Measurements from ENCODE around the gene RBKS.

Gene RBKS

GRCh38 chr2:27742571-27742970 is 147.6 kb downstream of the RBKS start:
- ChIA-PET POLR2A (no interaction called here), CTCF (interaction anchor here (1.0 kb wide), 1 partner anchor 710 kb away, joined by 3 read pairs; no protein-coding TSS in a partner anchor)
- TF ChIP-seq CTCF (IDR thresholded peaks at IDR 0.05; ENCODE audit: insufficient read depth, low read length, missing control alignments), result no peak
- no peak for DNase-seq (ENCODE audit: low read depth, low spot score)
- no peak overlapping the region for H3K4me3 ChIP-seq (ENCODE audit: low read depth, low read length)

- no peak for TF ChIP-seq CTCF (IDR thresholded peaks at IDR 0.05; ENCODE audit: insufficient read depth, low read length, missing control alignments)
- no peak for DNase-seq (ENCODE audit: low read depth, low spot score)
- no peak overlapping the region for H3K4me3 ChIP-seq (ENCODE audit: low read depth, low read length)
- CTCF ChIA-PET, result interaction anchor here (1.0 kb wide), 1 partner anchor 711 kb away, joined by 3 read pairs; no protein-coding TSS in a partner anchor
- POLR2A ChIA-PET, result no interaction called here
These were observed 148.5 kb downstream of the RBKS start for GRCh38 chr2:27741673-27742072.

- TF ChIP-seq CTCF (IDR thresholded peaks at IDR 0.05; ENCODE audit: insufficient read depth, low read length, missing control alignments), result no peak
- DNase-seq (ENCODE audit: low read depth, low spot score), result no peak
- H3K4me3 ChIP-seq (ENCODE audit: low read depth, low read length), result no peak overlapping the region
- ChIA-PET CTCF (interaction anchor here (1.8 kb wide), 1 partner anchor 15 kb away, joined by 5 read pairs; no protein-coding TSS in a partner anchor), POLR2A (no interaction called here)
These were observed 151.2 kb downstream of the RBKS start for GRCh38 chr2:27739058-27739373.

GRCh38 chr2:27738349-27739057 is 151.7 kb downstream of the RBKS start:
- CTCF ChIA-PET, result interaction anchor here (1.8 kb wide), 1 partner anchor 16 kb away, joined by 5 read pairs; no protein-coding TSS in a partner anchor
- DNase-seq (ENCODE audit: low read depth, low spot score), result no peak
- POLR2A ChIA-PET, result no interaction called here
- no peak for TF ChIP-seq CTCF (IDR thresholded peaks at IDR 0.05; ENCODE audit: insufficient read depth, low read length, missing control alignments)
- no peak overlapping the region for H3K4me3 ChIP-seq (ENCODE audit: low read depth, low read length)

GRCh38 chr2:27737676-27738348 is 152.4 kb downstream of the RBKS start:
- DNase-seq (ENCODE audit: low read depth, low spot score), result peak; percentile 60
- ChIA-PET CTCF (interaction anchor here (0.9 to 9.6 kb wide), 4 partner anchors 11 to 55 kb away, joined by 3 to 84 read pairs (median 5); no protein-coding TSS in a partner anchor), POLR2A (no interaction called here)
- TF ChIP-seq CTCF (IDR thresholded peaks at IDR 0.05; ENCODE audit: insufficient read depth, low read length, missing control alignments), result no peak
- H3K4me3 ChIP-seq (ENCODE audit: low read depth, low read length), result no peak overlapping the region

GRCh38 chr2:27736890-27737204 is 153.3 kb downstream of the RBKS start:
- ChIA-PET CTCF (interaction anchor here (0.9 to 9.6 kb wide), 4 partner anchors 10 to 54 kb away, joined by 3 to 84 read pairs (median 4); no protein-coding TSS in a partner anchor), POLR2A (no interaction called here)
- DNase-seq (ENCODE audit: low read depth, low spot score), result no peak
- H3K4me3 ChIP-seq (ENCODE audit: low read depth, low read length), result no peak overlapping the region
- TF ChIP-seq CTCF (IDR thresholded peaks at IDR 0.05; ENCODE audit: insufficient read depth, low read length, missing control alignments), result no peak

Measured in AG04449 (cell line).